Activated CD4-positive, alpha-beta T cell treated with anti-CD3 and anti-CD28 coated beads for 1 hour (primary cell): ENCODE measurements around the gene OR2F1.
"Not testable (repeated sequence)": the region's sequence is repeated elsewhere in the genome, so short reads cannot be mapped to it uniquely, and the experiment has no call there.

Experiments used
- DNase-seq: peaks from one replicate; pipeline ENCODE4 v3.0.0-alpha.2; 2020

OR2F1 gene

DNA sequence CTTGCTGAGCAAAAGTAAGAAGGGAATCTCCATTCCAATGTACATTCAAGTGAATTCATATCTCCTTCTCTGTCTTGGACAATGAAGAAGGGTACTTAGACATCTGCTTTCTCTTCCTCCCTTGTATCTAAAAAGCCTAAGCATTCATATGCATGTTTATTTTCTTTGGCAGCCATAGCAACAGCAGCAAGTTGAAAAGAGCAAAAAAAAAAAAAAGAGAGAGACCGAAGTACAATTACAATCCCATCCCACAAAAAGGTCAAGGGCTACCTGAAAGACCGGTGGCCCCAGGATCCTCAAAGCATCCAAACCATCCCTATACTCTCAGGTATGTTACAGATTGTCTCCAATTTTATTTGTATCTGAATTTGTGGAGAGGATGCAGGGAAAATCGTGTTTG lies 4.1 kb downstream of the OR2F1 start:
- DNase-seq: no peak

DNA sequence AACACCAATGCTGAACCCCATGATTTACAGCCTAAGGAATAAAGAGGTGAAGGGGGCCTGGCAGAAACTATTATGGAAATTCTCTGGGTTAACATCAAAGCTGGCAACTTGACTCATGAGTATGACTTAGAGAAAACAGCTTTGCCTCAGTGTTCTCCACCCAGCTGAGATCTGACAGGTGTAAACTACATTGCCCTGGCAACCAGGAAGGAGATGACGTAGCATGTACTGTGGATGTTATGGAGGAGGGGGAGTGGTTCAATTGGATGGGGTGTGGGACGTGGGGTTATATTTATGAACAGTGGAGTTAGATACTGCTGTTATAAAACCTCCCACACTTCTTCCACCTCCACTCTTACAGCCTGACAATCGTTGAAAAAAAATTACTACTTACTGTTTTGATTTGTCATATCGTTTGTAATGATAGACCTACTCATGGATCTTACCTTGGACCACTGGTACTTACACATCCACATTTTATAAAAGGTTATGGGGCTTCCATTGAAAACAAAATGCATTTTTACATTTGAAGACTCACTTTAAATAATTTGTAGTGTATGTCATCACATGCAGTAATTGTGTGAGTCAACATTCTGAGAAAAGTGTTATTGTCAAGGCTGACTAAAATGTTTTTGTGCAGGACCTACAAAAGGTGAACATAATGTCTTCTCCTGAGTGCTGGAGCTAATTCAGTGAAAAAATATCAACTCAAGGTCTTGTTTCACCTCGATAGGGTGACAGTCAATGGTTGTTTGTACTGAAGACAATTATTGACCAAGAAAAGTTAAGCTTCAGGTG lies 6.4 kb downstream of the OR2F1 start:
- DNase-seq: no peak

DNA sequence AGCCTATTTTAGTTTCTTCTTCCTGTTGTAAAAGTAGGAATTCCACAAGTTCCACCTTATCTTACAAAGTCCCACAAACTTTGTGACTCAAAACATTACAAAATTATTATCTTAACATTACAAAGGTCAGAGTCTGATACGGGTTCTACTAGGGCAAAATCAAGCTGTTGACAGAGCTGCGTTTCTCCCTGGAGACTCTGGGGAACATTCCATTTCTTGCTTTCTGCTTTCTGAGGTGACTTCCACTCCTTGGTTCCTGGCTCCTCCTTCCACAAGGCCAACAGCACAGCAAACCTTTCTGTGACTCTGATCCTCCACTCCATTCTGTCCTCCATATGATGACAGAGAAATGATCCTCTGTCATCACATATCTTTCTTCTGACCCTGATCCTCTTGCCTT lies 10.6 kb downstream of the OR2F1 start:
- no peak for DNase-seq

DNA sequence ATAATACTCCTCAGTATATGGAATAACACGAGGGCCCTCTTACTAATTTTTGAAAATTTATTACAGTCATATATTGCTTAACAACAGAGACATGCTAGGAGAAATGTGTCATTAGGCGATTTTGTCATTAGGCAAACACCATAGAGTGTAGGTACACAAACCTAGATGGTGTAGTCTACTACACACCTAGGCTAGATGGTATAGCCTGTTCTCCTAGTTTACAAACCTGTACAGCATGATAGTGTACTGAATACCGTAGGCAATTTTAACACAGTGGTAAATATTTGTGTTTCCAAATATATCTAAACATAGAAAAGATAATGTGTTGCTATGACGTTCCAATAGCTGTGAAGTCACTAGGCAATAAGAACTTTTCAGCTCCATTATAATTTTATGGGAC lies 12.8 kb downstream of the OR2F1 start:
- DNase-seq: no peak

DNA sequence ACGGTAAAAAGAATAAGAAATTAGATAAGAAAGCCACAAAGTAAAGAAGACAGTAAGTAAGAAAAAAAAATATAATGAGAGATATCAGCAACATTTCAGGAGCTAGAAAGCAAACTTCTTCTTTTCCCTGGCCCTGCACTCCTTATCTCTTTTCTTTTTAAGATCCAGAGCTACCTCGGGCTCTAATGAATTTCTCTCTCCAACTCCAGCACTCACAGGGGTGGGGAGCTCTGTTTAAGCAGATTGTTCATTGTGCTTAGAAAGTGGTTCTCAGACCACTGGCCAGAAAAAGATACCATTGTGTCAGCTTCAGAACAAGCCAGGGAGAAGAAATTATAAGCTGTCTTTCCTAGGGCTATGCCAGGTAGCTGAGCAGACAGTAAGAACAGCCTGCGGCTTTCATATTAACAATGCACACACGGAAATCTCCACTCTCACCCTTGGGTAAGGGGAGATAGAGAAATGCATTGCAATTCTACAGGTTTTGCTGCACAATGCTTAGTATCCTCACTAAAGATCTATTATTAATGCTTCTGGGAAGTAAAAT lies 19.3 kb downstream of the OR2F1 start:
- DNase-seq: no peak

DNA sequence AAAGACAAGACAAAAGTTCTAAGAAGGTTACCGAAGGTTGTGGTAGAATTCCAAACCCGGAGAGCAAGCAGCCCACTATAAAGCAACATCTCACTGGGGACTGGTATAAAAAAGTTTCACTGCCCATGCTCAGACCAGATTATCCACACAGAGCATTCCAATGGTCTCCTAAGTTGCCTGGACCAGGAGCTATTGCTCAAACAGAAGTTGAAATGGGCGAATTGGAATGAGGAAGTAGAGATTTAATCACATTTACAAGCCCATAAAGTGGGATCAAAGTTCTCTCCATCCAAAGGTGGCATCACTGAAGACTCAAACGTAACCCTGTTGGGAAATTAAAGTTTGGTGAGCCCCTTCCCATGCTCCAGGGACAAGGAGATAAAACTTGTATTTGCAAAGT lies 19.8 kb downstream of the OR2F1 start:
- no peak for DNase-seq

DNA sequence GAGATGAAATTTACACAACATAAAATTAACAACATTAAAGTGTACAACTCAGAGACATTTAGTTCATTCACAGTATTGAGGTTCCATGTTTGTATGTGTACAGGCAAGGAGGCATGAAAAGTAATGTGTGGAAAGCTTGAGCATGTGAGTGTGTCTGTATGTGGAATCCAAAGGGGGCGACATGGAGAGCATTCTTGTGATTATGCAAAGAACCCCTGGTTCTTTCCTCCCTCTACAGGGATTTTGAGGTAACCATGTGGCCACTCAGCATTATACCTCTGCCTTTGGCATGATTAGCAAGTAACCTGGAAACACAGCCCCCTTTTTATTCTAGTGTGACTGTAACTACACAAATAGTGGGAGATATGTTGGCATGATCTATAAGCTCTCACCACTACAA lies 21.0 kb downstream of the OR2F1 start:
- DNase-seq: no peak

DNA sequence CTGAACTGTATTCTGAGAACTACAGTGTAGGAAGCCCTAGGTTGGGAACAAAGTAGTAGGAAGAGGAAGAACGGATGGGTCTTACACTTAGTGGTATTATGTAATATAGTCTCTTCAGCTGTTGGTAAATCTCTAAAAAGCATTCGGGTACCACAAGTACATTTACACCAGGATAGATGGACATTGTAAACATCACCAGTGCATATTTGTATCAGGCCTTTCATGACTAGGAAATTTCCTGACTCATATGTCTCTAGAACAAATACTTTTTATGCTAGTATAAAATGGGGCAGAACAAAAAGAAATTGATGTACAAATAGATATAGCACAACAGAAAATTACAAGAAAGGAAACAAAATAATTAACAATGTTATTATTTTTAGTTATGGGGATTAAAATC lies 23.9 kb downstream of the OR2F1 start:
- DNase-seq: no peak

DNA sequence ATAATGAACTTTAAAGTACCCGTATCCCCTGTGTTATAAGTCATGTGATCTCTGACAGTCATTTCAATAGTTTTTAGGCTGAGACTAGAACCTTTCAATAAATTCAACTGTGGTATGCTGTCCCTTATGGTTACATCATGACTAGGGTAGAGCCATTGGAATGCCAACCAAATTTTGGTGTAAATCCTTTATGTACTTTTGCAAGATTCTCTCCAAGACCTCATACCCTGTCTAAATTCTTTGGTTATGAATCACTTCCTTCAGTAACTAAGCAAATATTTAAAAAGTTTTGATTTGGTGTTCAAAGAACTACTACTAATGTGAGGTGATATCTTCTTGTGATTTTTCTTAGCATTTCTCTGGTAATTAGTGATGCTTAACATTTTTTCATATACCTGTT lies 24.7 kb downstream of the OR2F1 start:
- DNase-seq: no peak

DNA sequence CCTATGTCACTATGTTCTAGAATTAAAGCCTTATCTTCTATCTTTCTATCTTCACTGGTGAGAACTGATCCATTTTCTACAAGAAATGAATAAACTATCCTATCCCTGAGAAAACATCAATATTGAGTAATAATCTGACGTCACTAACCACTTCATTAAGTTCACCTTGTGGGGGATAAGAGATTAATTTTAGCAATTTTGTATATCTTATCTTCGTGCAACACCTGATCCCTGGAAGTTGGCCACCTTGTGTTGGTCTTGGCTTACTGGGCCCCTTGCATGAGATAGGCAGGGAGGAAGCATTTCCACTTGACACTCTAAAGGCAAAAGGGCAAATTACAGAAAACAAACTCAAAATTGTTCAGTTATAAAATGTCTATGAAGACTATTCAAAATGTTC lies 25.4 kb downstream of the OR2F1 start:
- DNase-seq: no peak

DNA sequence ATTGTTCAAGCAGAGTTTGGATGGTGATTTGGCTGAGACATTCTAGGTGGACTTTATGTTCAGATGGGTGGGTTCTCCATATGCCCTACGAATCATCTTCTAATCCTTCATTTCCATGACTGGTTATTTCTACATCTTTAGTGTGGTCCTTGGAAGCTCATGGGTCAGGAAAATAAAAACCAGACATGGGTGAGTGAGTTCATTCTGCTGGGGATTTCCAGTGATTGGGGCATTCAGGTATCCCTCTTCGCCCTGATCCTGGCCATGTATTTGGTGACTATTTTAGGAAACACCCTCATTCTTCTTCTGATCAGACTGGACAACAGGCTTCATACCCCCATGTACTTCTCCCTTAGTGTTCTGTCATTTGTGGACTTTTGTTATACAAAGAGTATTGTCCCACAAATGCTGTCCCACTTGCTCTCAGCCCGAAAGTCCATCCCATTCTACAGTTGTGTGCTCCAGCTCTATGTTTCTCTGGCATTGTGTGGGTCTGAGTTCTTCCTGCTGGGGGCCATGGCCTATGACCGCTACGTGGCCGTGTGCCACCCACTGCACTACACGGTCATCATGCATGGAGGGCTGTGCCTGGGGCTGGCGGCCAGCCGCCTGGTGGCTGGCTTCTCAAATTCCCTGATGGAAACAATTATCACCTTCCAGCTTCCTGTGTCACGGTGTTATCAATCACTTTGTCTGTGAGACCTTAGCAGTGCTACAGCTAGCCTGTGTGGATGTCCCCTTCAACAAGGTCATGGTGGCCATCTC lies 26.3 kb downstream of the OR2F1 start:
- DNase-seq: no peak

DNA sequence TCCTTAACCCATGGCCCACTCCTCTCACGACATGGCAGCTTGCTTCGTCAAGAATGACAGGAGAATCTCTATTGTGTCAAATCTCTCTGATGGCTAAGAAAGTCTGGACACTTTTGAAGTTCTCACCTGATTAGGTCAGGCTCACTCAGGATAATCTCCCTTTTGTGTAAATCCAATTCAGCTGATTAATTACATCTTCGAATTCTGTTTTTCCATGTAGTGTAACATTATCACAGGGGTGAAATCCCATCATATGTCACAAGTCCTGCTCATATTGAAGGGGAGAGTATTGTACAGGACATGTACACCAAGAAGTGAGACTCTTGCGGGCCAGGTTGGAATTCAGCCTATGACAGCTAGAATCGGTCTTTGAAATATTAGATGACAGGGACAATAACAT lies 29.3 kb downstream of the OR2F1 start:
- no peak for DNase-seq

DNA sequence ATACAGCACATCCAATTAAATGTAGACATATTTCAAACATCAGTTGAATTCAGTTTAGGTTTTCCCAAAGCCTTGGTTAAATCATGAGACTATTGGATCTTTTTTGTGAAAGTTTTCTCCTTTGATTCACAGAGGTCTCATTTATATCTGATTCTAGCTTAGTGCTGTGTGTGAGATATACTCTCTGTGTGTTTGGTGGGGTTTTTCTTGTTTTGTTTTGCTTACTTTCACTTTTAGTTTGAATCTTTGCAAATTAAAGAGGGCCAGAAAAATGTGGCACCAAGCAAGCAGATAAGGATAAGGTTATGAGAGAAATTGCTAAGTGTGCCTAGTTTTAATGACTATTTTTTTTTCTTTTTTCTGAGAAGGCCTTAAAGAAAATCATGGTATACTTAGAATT lies 32.9 kb downstream of the OR2F1 start:
- no peak for DNase-seq

DNA sequence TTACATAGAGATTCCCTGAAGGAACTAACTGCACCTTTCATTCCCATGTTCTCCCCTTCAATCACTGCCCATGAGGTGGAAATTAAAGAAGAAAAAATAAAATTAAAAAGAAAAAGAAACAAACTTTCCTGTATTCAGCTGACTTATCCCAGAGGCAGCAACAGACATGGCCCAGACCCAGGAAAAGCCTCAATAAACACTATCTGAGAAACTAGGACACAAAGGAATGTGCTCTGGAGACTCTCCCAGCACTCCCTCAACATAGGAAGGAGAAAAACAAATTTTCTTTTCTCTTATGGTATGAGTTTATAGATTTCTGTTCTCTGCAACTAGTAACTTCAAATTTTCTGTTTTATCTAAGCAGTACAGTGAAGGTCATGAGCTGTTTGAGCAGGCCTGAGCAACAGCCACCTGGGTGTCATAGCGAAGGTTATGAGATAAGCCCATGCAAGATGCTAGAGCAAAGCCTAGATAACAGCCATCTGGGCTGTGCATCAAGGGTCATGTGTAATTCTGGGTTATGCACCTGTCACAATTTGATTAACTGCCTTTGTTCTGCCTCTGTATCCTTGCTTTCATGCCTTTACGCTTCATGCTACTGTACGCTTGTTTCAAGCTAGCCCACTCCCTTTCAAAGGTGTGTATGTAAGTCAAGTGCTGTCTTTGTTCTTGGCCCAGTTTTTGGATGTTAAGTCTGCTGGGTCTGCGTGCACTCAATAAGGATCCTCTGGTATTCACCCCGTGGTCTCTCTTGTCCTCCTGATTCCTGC lies 34.5 kb downstream of the OR2F1 start:
- DNase-seq: no peak

DNA sequence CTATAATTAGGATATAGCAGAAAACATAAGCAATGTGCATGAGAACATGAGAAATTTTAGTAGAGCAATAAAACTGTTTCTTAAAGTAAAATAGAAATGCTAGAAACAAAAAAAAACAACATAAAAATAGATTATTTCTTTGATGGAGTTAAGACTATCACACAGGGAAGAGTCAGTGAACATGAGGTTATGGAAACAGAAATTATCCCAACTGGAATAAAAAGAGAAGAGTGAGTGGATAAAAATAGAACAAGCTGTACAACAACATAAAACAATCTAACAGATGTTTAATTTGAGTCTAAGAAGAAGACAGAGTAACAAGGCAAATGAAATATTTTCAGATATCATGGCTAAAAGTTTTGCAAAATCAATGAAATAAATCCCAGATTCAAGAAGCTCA lies 38.0 kb downstream of the OR2F1 start:
- no peak for DNase-seq

DNA sequence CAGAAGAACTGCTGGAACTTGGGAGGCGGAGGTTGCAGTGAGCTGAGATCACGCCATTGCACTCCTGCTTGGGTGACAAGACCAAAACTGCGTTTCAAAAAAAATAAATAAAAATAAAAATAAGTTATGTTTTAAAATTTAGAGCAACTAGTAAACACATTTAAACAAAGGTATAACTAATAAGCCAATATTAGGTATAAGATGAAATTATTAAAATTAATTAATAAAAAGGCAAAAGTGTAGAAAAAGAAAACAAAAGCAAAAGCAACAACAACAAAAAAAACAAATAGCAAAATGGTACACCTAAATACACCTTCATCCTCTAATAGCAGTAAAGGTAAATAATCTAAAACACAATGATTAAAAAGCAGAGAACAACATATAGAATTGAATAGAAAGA lies 39.3 kb downstream of the OR2F1 start:
- no peak for DNase-seq

DNA sequence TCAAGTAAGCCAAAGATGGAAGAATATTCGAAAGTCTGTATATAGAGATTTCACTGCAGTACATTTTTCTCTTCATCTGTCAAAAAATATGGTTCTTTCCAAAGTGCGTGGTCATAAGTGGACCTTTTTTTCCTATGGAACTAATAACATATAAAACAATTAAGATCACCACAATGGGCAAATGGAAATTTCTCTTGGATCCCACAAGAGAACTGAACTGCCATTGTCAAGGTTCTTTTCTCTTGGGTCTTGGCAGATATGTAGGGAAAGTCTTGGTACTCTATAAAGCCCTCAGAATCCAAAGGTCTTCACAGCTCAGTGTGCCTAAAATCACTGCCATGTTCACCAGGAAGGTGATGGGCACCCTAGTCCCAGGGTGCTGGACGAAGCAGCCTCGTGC lies 45.4 kb downstream of the OR2F1 start, which contains the start of gene OR6B1:
OR6B1 (plus strand) TSS at position 301 of the 400 bp plus-strand sequence. CDS start 3,677 bp downstream, outside the sequence.
- no peak for DNase-seq

DNA sequence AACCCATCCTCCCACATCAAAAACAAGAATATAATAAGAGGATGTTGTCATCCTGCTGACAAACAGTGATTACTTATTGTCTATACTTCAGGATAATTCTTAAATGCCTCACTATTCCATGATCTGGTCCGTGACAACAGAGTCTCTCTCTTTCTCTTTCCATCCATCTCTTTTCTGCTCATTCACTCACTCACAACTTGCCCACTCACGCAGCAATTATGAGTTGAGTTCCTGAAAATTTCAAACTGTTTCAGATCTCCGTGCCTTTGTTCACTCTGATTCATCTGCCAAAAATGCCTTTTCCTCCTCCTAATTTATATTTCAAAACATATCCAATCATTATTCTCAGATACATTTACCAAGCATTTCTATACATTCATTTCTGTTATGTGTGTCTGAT lies 46.9 kb downstream of the OR2F1 start:
- DNase-seq: no peak

DNA sequence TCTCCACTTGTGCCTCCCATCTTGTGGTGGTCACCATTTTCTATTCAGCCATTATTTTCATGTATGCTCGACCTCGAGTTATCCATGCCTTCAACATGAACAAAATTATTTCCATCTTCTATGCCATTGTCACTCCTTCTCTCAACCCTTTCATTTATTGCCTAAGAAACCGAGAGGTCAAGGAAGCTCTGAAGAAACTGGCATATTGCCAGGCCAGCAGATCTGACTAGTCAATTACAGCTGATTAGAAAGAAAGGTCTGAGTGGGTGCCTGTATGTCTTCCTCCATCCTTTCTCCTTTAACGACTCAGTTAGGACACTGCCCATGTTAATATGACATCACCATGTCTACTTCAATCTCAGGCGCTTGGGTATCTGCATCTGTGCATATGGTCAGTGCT lies 50.1 kb downstream of the OR2F1 start:
- DNase-seq: no peak

DNA sequence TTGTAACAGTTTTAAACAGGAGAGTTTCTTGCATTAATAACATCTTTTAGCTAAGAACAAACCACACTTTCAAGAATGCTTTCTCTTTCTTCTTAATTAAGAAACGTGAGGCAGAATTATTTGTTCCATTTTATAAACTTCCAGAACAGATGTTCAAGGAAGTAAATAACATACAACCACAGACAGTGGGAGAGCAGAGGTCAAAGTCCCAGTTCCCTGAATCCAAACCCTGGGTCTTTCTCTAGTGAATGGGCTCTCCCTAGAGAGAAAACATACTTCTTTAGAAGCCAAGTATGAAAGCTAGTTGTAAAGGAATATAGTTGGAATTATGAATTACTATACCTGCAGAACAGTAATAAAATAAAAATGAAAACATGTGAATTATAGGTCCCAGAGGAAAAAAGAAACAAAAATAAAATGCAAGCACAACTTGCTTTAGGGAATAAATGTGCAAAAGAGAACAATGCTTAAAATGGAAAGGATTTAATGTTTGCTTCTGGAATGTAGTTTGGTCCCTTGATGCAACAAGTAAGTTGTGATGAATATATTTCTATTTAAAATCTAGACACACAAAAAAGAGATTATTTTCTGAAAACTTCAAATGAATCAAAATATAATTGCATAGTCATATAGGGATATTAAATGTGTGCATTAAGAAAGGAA lies 51.5 kb downstream of the OR2F1 start:
- DNase-seq: no peak

DNA sequence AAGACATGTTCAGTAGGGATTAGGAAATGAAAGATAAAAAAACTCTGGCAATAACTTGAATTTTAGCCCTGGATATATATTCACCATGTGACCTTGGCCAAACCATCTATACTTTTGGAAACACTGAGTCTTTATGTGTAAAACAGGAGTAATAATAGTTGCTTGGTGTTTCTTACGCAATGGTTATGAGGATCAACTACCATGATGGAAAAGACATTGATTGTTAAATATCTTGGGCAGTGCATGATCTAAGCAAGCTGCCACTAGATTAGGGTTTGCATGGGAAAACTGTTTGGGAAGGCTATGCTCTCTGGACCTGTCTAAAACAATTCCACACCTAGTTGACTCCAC lies 52.0 kb downstream of the OR2F1 start:
- no peak for DNase-seq

DNA sequence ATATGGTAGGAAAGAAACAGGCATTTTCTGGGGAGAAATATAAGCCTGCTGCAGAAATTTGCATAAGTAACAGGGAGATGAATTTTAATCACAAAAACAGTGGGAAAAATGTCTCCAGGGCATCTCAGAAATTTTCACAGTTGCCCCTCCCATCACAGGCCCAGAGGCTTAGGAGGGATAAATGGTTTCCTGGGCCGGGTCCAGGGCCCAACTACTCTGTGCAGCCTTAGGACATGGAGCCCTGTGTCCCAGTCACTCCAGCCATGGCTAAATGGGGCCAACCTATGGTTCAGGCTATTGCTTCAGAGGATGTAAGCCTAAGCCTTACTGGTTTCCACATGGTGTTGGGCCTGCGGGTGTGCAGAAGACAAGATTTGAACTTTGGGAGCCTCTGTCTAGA lies 54.7 kb downstream of the OR2F1 start:
- DNase-seq: no peak

DNA sequence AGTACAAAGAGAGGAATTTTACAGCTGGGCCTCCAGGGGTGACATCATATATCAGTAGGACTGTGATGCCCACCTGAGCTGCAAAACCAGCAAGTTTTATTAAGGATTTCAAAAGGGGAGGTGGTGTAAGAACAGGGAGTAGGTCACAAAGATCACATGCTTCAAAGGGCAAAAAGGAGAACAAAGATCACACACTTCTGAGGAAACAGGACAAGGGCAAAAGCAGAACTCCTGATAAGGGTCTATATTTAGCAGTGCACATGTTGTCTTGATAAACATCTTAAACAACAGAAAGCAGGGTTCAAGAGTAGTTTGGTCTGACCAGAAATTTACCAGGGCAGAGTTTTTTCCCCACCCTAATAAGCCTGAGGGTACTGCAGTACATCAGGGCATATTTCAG lies 55.4 kb downstream of the OR2F1 start:
- not testable (repeated sequence) for DNase-seq
